ENCODE data around the gene ACSF3.

ACSF3 gene

GRCh38 chr16:89146211-89147005, 52.8 kb downstream of the ACSF3 start:
- no peak for DNase-seq

DNA sequence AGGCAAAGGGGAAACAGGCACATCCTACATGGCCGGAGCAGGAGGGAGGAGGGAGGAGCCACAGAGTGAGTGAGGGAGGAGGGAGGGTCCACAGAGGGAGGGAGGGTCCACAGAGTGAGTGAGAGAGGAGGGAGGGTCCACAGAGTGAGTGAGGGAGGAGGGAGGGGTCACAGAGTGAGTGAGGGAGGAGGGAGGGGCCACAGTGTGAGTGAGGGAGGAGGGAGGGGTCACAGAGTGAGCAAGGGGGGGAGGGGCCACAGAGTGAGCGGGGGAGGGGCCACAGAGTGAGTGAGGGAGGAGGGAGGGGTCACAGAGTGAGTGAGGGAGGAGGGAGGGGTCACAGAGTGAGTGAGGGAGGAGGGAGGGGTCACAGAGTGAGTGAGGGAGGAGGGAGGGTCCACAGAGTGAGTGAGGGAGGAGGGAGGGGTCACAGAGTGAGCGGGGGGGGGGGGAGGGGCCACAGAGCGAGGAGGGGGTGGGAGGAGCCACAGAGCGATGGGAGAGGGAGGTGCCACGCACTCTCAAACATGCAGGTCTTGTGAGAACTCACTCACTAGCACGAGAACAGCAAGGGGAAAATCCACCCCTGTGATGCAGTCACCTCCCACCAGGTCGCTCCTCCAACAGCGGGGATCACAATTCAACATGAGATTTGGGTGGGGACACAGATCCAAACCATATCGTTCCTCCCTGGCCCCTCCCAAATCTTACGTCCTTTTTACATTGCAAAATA, 53.6 kb downstream of the ACSF3 start:
- no peak for DNase-seq

GRCh38 chr16:89149386-89149785, 55.7 kb downstream of the ACSF3 start:
- DNase-seq = no peak

- no peak for DNase-seq
Observed at GRCh38 chr16:89150090-89150835, 56.6 kb downstream of the ACSF3 start.

DNA sequence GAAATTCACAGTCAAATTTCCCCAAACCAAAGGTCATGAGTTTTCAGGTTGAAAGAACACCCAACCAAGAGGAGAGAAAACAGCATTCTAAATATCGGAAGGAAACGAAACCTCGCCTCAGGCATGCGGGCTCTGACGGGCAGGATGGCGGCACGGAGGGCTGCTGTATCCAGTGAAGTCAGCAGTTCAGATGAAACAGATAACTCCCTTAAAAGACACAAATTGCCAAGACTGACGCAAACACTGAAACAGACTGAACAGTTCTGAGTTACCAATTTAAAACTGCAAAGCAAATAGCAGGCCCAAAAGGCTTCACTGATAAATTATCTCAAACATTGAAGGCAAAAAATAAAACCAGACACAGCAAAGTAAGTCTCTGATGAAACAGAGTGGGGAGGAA, 57.3 kb downstream of the ACSF3 start:
- DNase-seq = no peak

DNA sequence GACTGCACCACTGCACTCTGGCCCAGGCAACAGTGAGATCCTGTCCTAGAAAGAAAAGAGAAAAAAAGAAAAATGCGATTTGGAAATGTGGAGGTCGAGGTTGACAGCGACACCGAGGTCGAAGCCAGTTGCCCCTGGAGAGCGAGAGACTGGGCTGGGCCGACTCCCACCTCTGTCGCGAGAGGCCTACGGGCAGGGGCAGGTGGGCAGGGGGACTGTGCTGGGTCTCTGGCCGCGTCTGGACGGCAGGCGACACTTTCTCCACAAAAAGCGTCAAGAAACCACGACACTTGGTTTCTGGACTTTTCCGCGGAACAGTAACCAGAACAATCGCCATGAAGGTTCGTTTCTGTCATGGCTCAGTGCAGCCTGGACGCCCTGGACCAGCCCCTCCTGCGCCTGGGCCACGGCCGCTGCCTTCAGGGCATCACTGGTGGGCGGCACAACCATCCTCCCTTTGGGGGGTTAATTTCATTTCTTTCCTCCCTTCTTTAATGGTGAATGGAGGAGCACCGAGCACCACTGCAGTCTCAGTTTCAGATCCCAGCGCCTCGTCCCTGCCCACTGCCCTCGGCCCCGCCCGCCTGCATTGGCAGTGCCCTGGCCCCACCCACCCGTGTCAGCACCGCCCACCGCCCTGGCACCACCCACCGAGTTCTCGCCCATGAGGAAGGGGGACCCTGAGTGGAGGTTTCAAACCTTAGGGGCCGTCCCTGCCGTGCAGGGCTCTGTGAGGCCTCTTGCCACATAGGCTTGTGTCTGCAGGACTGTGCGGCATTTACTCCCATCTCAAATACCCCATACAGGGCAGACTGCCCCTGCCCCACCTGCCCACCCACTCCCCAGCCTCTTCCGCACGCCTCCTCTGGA, 59.4 kb downstream of the ACSF3 start:
- no peak for DNase-seq

GRCh38 chr16:89153848-89154271, 60.2 kb downstream of the ACSF3 start:
- no peak for DNase-seq

DNA sequence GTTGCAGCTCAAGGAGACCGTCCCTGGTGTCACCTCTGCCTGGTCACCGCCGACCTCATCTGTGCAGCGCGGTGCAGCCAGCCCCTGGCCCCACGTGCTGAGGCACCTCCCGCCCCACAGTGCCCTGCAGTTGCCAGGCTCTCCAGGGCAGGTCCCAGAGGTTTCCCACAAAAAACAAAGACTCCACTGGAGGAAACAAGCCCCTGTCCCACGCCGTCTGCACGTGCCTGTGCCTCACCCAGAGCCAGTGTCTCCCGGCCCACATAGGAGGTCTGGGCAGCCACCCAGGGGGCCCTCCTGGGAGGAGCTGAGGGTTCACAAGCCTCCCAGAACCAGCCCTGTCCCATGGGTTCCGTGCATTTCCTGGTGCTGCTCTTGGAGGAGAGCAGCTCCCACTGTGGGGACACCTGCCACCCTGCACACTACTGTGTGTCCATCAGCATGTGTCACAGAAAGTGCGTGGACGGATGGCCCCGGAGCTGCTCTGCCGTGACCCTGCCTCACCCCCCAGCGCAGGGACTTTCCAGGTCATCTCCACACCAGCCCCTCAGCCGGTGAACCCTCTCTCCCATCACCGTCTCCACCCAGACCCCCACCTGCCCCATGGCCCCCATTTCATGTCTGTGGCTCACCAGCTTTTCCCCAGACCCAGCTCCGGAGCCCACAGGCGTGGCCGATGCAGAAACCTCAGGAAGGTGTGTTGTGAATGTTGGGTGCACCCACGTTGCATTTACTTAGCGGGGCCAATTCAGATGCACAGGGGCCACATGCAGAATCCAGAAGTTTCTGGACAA, 60.9 kb downstream of the ACSF3 start:
- DNase-seq = no peak

GRCh38 chr16:89155184-89155679, 61.6 kb downstream of the ACSF3 start:
- DNase-seq = no peak

GRCh38 chr16:89155851-89156739, 62.4 kb downstream of the ACSF3 start:
- no peak for DNase-seq

DNA sequence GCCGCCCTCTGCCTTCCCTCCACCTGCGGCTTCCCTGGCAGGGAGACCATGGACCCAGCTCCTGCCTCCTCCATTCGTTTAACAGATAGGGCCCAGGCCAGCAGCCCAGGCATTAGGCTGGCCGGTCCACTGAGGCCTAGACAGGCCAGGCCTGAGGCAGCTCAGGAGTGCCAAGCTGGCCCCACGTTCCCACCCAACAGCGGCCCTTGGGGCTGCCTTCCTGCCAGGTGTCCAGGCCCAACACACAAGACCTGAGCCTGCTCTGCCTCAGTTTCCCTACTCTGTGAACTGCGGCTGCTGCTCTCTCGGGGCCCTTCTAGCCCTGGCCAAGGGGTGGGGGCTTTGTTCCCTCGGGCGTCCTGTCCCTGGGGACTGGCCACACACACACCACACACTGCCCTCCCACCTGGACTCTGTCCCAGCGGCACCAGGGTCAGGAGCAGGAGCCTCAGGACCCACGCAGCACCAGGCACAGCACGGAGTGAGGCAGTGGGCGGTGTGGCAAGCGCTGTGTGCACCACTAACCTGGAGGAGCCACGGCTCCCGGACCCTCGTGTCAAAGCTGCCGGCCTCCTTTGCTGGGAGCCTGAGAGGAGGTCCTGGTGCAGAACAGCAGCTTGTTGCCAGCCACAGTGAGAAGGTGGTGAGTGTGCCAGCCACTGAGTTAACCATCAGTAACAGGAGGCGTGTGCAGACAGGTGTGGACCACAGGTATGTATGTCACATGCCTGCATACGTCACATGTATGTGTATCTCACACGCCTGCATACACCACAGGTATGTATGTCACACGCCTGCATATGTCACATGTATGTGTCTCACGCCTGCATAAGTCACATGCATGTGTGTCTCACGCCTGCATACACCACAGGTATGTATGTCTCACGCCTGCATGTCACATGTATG, 63.3 kb downstream of the ACSF3 start:
- no peak for DNase-seq

GRCh38 chr16:89157778-89158177, 64.1 kb downstream of the ACSF3 start:
- no peak for DNase-seq

GRCh38 chr16:89159066-89159849, 65.6 kb downstream of the ACSF3 start:
- DNase-seq = no peak

- DNase-seq = no peak
Observed at GRCh38 chr16:89159850-89160354, 66.2 kb downstream of the ACSF3 start.

DNA sequence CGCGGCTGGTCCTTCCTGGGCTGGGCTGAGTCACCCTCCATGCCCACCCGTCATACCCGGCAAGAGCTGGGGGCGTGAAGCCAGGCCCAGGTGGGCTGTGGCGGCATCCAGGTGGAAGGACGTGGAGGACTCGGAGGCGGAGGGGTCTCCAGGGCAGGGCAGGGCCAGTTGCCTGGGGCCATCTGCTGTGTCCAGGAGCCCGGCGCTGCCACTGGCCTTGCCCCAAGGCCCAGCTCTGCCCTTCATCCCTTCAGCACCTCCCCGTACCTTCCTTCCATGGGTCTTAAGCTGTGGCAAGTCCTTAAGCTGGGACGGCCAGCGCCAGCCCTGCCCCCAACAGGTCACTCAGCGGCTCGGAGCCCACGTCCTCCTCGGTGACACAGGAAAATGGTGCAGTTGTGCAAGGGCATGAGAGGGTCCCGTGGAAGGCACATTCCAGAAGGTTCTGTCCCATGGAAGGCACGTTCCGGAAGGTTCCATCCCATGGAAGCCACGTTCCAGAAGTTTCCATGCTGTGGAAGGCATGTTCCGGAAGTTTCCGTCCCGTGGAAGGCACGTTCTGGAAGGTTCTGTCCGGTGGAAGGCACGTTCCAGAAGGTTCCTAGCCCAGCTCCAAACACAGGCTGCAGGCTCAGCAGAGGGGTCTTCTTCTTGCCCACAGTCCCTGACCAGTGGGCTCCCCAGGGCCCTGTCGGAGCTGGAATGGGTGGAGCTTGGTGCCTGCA, 67.5 kb downstream of the ACSF3 start:
- DNase-seq = no peak

DNA sequence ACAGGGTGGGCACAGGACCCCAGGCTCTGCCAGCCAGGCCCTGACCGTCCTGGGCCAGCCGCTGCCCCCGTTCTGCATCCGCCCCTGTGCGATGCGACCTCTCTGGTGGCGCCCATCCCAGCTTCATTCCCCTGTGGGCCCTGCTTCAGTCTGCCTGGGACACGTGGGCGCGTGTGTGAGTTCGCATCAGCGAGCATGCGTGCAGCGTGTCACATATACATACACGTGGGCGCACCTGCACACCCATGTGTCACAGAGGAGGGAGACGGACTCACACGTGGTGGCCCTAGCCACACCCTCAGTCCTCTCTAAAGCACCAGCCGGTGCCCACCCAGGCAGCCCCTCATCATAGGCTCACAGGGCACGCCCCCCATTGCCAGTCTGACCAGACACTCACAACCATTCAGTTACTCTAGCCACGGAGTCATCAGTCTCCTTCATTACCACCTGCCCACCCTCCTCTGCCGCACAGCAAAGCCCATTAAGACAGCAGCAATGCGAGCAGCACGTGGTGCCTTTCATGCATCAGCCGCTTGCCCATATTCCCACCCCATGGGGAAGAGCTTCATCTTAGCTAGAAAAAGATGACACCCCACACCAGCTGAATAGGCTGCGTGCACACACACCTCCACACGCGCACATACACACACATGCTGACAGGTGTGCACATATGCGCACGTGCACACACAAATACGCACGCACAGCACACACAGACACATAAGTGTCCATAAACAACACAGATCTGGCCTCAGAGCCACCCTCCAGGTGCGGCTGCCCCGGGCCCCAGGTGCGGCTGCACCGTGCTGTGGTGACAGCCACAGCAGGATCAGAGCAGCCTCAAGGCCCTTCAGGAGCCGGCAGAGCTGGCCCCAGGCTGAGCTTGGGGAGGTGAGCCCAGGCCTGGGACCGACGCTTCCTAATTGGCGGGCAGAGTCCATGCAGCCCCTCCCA, 68.4 kb downstream of the ACSF3 start:
- no peak for DNase-seq
